HepG2 (cell line): ENCODE results near the gene RHOC. TPM values are rescaled to one million over a fixed set of nuclear protein-coding genes. Genes with fewer than 3 reads are reported as not detected.

Source experiments
- ATAC-seq: fragments of 200-7000 bp; cut with Tn5 transposase; 3 replicates; pipeline ENCODE4 v1.9.1; 2020; ENCODE audit warnings: mild to moderate bottlenecking, moderate library complexity
- BruUV-seq: library from RNA; stranded (reverse); fragments of 400-500 nt; replicated peaks from 2 replicates; lab custom pipeline; 2021; lab: Mats Ljungman, UMichigan
- CTCF ChIA-PET: fragments of 300-600 bp; formaldehyde crosslinking; extraction: SDS; loops from one replicate; lab custom pipeline; 2021; ENCODE audit warnings: low total read pairs, inconsistent platforms, low intra/inter-chr PET ratio; lab: Yijun Ruan, JAX
- POLR2A ChIA-PET: fragments of 350-600 bp; sonication (Branson Sonifier 250); formaldehyde crosslinking; loops from one replicate; lab custom pipeline; 2020; ENCODE audit warnings: antibody characterized with exemption, inconsistent platforms; lab: Yijun Ruan, JAX
- DNase-seq: peaks from one replicate; pipeline ENCODE4 v3.0.0-alpha.2; 2015; ENCODE audit warnings: low spot score
- FAIRE-seq: peaks from 3 replicates; lab custom pipeline; 2011; peaks lifted over from hg19 to GRCh38; lab: Jason Lieb, UNC
- H2AFZ ChIP-seq: one replicate; pipeline ENCODE4 v1.6.1; 2011; ENCODE audit warnings: low read length, inconsistent platforms
- H3K27ac ChIP-seq: fragments of 300-600 bp; 3 replicates; pipeline ENCODE4 v1.8.0; 2011; ENCODE audit warnings: mixed run types, mild to moderate bottlenecking, mixed read lengths, low read length, inconsistent platforms; ENCODE audit not compliant: insufficient read depth; ENCODE audit errors: extremely low read length
- H3K27me3 ChIP-seq, 2 experiments: fragments of 200-600 bp in 1 of 2; 2 replicates in 1 of 2; 3 replicates in 1 of 2; pipeline versions ENCODE4 v1.6.0 to v1.8.0; 2011; ENCODE audit warnings: low read length in 2 of 2, mild to moderate bottlenecking in 2 of 2, moderate library complexity in 2 of 2, inconsistent platforms in 1 of 2; ENCODE audit not compliant: insufficient read depth in 2 of 2, control insufficient read depth in 1 of 2
- H3K36me3 ChIP-seq, 2 experiments: fragments of 200-600 bp in 1 of 2; replicated peaks in 1 of 2; 2 replicates in 1 of 2; 3 replicates in 1 of 2; pipeline versions ENCODE4 v1.5.1 to v1.8.0; 2011; ENCODE audit warnings: low read length in 2 of 2, inconsistent platforms in 1 of 2; ENCODE audit not compliant: insufficient read depth in 2 of 2, control insufficient read depth in 1 of 2
- H3K4me1 ChIP-seq: 2 replicates; pipeline ENCODE4 v1.5.1; 2012; ENCODE audit warnings: low read length, inconsistent platforms; ENCODE audit not compliant: insufficient read depth
- H3K4me2 ChIP-seq: 2 replicates; pipeline ENCODE4 v1.6.0; 2011; ENCODE audit warnings: low read depth, low read length, inconsistent platforms
- H3K4me3 ChIP-seq, 3 experiments: fragments of 200-600 bp in 1 of 3; sonication (generic), shearing (Covaris generic) in 1 of 3; replicated peaks in 1 of 3; 2 replicates each; pipeline ENCODE4 v1.5.1; 2011 to 2016; ENCODE audit warnings: low read length in 3 of 3, inconsistent platforms in 2 of 3, low read depth in 2 of 3, mild to moderate bottlenecking in 2 of 3, control low read depth in 1 of 3, mixed read lengths in 1 of 3; ENCODE audit not compliant: insufficient read depth in 1 of 3
- H3K79me2 ChIP-seq: one replicate; pipeline ENCODE4 v1.6.1; 2011; ENCODE audit warnings: low read length, inconsistent platforms; ENCODE audit not compliant: insufficient read depth
- H3K9ac ChIP-seq: 2 replicates; pipeline ENCODE4 v1.6.0; 2011; ENCODE audit warnings: mild to moderate bottlenecking, low read depth, low read length, inconsistent platforms; ENCODE audit not compliant: insufficient read depth
- H3K9me3 ChIP-seq: 2 replicates; pipeline ENCODE4 v1.5.1; 2012; ENCODE audit warnings: mild to moderate bottlenecking, low read length
- H4K20me1 ChIP-seq: 2 replicates; pipeline ENCODE4 v1.6.0; 2011; ENCODE audit warnings: inconsistent platforms, mild to moderate bottlenecking, low read length, moderate library complexity; ENCODE audit not compliant: insufficient read depth
- ATF2 ChIP-seq: sonication (generic); formaldehyde crosslinking; IDR thresholded peaks from 2 replicates; pipeline ENCODE4 v1.4.0; 2020; ENCODE audit warnings: missing genetic modification reagents
- ATF3 ChIP-seq: sonication (generic); formaldehyde crosslinking; IDR thresholded peaks from 2 replicates; pipeline ENCODE4 v1.4.0; 2020; ENCODE audit warnings: missing genetic modification reagents
- FOXM1 ChIP-seq: sonication (generic); formaldehyde crosslinking; IDR thresholded peaks from 2 replicates; pipeline ENCODE4 v1.5.0; 2020; ENCODE audit warnings: missing genetic modification reagents
- FOXP1 ChIP-seq, 2 experiments: fragments of 450-650 bp in 1 of 2; IDR thresholded peaks; 2 replicates each; pipeline ENCODE4 v1.6.1; 2017 to 2018; ENCODE audit warnings: antibody characterized with exemption in 1 of 2
- JUN ChIP-seq: sonication (generic); formaldehyde crosslinking; IDR thresholded peaks from 2 replicates; pipeline ENCODE4 v1.4.0; 2020; ENCODE audit warnings: mild to moderate bottlenecking, missing genetic modification reagents
- NR2F6 ChIP-seq, 2 experiments: IDR thresholded peaks; 2 replicates each; pipeline ENCODE4 v1.6.1; 2016; ENCODE audit warnings: antibody characterized with exemption in 1 of 2, mild to moderate bottlenecking in 1 of 2
- PAF1 ChIP-seq: IDR thresholded peaks from 2 replicates; pipeline ENCODE4 v1.6.1; 2016; ENCODE audit warnings: missing genetic modification reagents, missing compliant biosample characterization
- PBX3 ChIP-seq: sonication (generic); formaldehyde crosslinking; IDR thresholded peaks from 2 replicates; pipeline ENCODE4 v1.8.1; 2023; ENCODE audit warnings: missing genetic modification reagents, inconsistent platforms, borderline replicate concordance
- RXRA ChIP-seq: sonication (generic); formaldehyde crosslinking; IDR thresholded peaks from 2 replicates; pipeline ENCODE4 v1.5.1; 2020; ENCODE audit warnings: missing genetic modification reagents
- TEAD3 ChIP-seq: optimal IDR thresholded peaks from 2 replicates; pipeline ENCODE3; 2016; ENCODE audit warnings: borderline replicate concordance
- ZBTB33 ChIP-seq: sonication (generic); formaldehyde crosslinking; IDR thresholded peaks from 2 replicates; pipeline ENCODE4 v1.4.0; 2020; ENCODE audit warnings: missing genetic modification reagents
- ZBTB8A ChIP-seq: sonication (generic); formaldehyde crosslinking; IDR thresholded peaks from 2 replicates; pipeline ENCODE4 v1.4.0; 2020; ENCODE audit warnings: mild to moderate bottlenecking, low read depth, missing genetic modification reagents, borderline replicate concordance
- ZFP1 ChIP-seq: IDR thresholded peaks from 2 replicates; pipeline ENCODE4 v1.6.1; 2016
- ZNF44 ChIP-seq: sonication (generic); formaldehyde crosslinking; IDR thresholded peaks from 2 replicates; pipeline ENCODE4 v1.5.1; 2020; ENCODE audit warnings: mild to moderate bottlenecking, missing genetic modification reagents
- ZNF580 ChIP-seq: IDR thresholded peaks from 2 replicates; pipeline ENCODE4 v1.6.1; 2016; ENCODE audit warnings: low read depth, borderline replicate concordance
- WGBS: methylation state at CpG from one replicate; pipeline ENCODE4 v1.1.6; 2017; ENCODE audit warnings: low lambda C conversion rate; 5-methylcytosine and 5-hydroxymethylcytosine counted together
- in situ Hi-C: cut with HindIII; loops from 2 replicates; pipeline ENCODE4 v1.10.0; 2017; ENCODE audit warnings: low pct_unique_long_range_greater_than_20kb; ENCODE audit not compliant: extremely low pct_ligation_motif_present
- intact Hi-C: fragments of 100-400 bp; cut with micrococcal nuclease; formaldehyde crosslinking; loops from one replicate; pipeline ENCODE4 v1.10.0; 2022; ENCODE audit not compliant: unreplicated experiment
- polyA plus RNA-seq, 8 experiments: library from polyadenylated mRNA; depleted of rRNA in 3 of 8; stranded (reverse) in 7 of 8; unstranded in 1 of 8; fragments of >200 nt; fragmentation: Illumina TruSeq in 4 of 8; extraction: Trizol in 4 of 8; gene quantifications; 2 replicates each; pipeline versions ENCODE4 v1.2.1 to v1.2.3, GENCODE V29; 2011 to 2016; ENCODE audit warnings: low read depth in 4 of 8, missing spikeins in 1 of 8, mixed read lengths in 1 of 8; ENCODE audit not compliant: insufficient read depth in 1 of 8
- total RNA-seq, 5 experiments: library from RNA; depleted of rRNA; stranded (reverse); fragments of >200 nt; fragmentation: Illumina TruSeq; extraction: Trizol; gene quantifications; 2 replicates each; pipeline ENCODE4 v1.2.3, GENCODE V29; 2016; ENCODE audit warnings: low read depth in 1 of 5

The RHOC gene
- total and polyA plus RNA-seq, 2 of the 13 experiments (the other 11 are each of a cell fraction or from before 2014, with no cell fraction given): 64.3 to 182 TPM

GRCh38 chr1:112700290-112701226 is 6.4 kb downstream of the RHOC start:
- Histone ChIP-seq H3K4me2 (peak overlapping the region; percentile 36), H3K4me3 (peak overlapping the region in 1 of 3 experiments; percentile 26; a peak in 1 of 6 replicates), H3K79me2 (peaks cover 12% of the 10 kb centered on the region), H3K27ac (peak overlapping the region; percentile 93), H3K9ac (peak overlapping the region; percentile 61; the same call in 1 of the 2 replicates), H4K20me1 (no peaks in the 10 kb centered on the region), H2AFZ (no peak overlapping the region), H3K4me1 (peaks cover 81% of the 10 kb centered on the region), H3K27me3 (no peaks in the 10 kb centered on the region; a peak in 1 of 5 replicates), H3K9me3 (no peaks in the 10 kb centered on the region), H3K36me3 (peaks cover 11 to 49% of the 10 kb centered on the region in 2 experiments)
- ATAC-seq: peak; percentile 58
- BruUV-seq: no TSS peak
- ChIA-PET POLR2A (interaction anchor here (0.8 to 9.2 kb wide), 9 partner anchors 15 to 310 kb away, joined by 3 to 251 read pairs (median 4); partner anchors contain the start of genes CAPZA1, MOV10, PPM1J and ST7L), CTCF (no interaction called here)
- peak; percentile 90 for DNase-seq
- WGBS: 42% methylated on average over 7 of the region's 7 CpGs
- intact Hi-C loops (no loop called here), in situ Hi-C loops (loop anchor here (10.0 to 25.0 kb wide), 2 partner anchors 196 to 337 kb away; partner anchors contain the start of gene WNT2B)
- FAIRE-seq: peak; percentile 81
- TF ChIP-seq JUN: peak; percentile 95
- peak; percentile 31 for TF ChIP-seq TEAD3 (CRISPR knock-in tag)
- peak; percentile 100 for TF ChIP-seq ATF2
- no peak for TF ChIP-seq PBX3 (CRISPR knock-in tag)
- peak; percentile 80; the same call in 1 of the 2 replicates for TF ChIP-seq PAF1 (CRISPR knock-in tag)
- no peak for TF ChIP-seq FOXM1
- TF ChIP-seq ZBTB8A: no peak
- TF ChIP-seq ZFP1: peak; percentile 33; the same call in 1 of the 2 replicates
- TF ChIP-seq ZBTB33 (CRISPR knock-in tag): no peak
- TF ChIP-seq ZNF44 (CRISPR knock-in tag): no peak
- peak; percentile 53; the same call in 1 of the 2 replicates for TF ChIP-seq RXRA (CRISPR knock-in tag)
- 0 out of 2 replicates have a peak, but pooled peaks have one; percentile 23 for TF ChIP-seq ATF3
- peak; percentile 38; the same call in 1 of the 2 replicates for TF ChIP-seq NR2F6 (IDR thresholded peaks at IDR 0.05)
- TF ChIP-seq NR2F6 (CRISPR knock-in tag; IDR thresholded peaks at IDR 0.05): 0 out of 2 replicates have a peak, but pooled peaks have one; percentile 32
- TF ChIP-seq FOXP1 (IDR thresholded peaks at IDR 0.05): no peak
- peak; percentile 25; the same call in 1 of the 2 replicates for TF ChIP-seq FOXP1 (CRISPR knock-in tag; IDR thresholded peaks at IDR 0.05)
- peak; percentile 55; the same call in 1 of the 2 replicates for TF ChIP-seq ZNF580 (CRISPR knock-in tag)
